ENCODE measurements around the gene CYP39A1.

CYP39A1 gene

DNA sequence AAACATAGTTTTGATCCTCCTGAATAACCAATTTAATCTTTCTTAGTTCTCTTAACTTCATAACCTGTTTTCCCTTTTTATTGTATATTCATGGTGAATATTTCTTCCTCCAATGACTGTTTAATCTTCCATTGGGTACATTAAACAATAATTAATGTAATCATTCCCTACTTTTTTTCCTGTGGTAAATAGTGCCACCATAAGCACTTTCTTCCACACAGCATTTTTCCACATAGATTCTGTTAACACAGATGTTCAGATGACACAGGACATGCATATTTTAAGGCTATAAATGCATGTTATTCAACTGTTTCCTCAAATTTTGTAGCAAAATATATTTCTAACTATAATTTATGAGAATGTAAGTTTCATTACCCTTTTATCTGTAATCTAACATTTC is 61.9 kb downstream of the CYP39A1 start:
- no peak for DNase-seq

DNA sequence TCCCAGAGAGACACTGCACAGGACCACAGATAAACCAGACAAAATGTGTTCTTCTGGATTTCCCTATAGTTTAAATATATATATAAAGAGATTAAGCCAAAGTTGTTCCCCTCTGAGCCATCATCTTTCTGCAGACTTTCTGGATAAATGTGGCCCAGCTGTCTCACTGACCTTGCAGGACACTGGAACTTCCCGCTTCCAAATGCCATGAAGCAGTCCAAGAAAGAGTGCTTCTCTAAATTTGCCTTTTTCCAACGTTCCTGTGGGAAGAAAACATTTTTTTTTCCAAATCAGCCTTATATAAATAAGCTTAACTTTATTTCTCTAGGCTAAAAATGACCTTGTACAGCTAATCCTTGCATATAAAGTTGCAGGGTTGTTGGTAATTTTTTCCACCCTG is 65.7 kb downstream of the CYP39A1 start:
- no peak for DNase-seq

DNA sequence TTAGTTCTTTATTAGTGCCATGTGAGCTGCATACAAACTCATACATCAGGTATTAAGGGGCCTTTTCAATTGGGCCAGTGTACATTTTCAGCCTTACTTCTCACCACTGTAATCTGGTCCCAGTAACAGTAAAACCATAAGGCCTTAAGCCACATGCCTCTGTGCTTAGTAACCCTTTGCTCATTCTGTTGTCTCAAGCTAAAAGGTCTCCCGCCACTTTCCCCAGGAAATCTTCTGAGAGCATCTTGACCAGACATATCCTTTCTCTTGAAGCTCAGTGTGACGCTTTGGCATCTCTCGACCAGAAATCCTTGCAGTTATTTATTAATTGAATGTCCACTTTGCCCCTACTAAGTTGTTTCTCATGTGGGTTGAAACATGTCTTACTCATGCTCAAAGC is 68.0 kb downstream of the CYP39A1 start:
- DNase-seq = no peak

DNA sequence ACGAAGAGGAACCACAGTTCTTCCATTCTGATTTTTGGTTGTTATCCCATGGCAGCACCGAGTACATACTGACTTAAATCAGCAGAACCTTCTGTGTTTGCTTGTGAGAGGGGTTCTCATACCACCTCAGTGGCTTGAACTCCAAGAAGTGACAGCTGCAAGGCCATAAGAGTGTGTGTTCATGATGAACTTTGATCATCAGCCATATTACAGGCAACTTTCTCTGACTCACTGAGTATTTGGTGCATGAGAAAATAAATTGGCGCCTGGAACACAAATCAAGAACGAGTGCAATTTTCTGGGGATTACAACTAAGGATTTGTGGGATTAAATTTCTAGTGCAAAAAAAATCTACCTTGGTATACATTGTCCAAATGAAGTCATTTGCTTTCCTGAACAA is 68.9 kb downstream of the CYP39A1 start:
- DNase-seq = no peak

DNA sequence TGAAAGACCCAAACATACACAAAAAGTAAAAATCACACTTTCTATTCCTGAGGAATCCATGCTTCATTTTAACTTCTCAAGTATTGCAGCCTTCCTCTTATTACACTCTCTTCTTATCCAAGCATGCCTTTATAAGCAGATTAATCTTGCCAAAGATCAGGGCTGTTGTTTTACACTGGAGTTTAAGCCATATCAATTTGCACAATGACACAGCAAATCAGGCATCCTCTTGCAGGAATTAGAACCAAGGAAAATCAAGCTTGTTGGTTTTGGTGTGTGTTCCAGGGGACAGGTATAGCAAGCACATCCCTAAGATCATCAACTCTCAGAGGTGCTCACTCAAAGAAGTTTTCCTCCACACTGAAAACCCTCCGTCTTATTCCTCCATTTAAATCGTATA is 69.5 kb downstream of the CYP39A1 start:
- no peak for DNase-seq

DNA sequence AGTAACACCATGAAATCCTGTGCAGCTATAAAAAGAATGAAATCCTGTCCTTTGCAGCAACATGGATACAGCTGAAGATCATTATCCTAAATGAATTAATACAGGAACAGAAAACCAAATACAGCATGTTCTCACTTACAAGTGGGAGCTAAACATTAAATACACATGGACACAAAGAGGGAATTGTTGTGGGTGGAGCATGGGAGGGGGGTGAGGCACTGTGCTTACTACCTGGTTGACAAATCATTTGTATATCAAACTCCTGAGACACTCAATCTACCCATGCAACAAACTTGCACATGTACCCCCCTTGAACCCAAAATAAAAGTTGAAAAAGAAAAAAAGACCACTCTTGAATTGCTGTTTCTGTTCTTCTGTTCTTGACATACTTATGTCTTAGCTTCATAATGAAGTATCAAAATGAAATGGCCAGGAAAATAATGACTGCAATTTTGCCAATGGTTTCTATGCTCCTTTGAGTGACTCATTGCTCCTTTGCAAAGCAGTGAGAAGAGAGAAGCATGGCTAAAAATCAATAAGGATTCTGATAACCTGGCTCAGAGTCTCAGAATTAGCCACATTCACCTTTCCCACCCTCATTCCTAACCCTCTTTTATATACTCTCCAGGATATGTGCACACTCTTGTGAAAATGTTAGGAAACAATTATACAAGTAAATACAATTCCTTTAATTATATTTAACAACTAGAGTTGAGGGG is 71.0 kb downstream of the CYP39A1 start:
- DNase-seq = no peak

DNA sequence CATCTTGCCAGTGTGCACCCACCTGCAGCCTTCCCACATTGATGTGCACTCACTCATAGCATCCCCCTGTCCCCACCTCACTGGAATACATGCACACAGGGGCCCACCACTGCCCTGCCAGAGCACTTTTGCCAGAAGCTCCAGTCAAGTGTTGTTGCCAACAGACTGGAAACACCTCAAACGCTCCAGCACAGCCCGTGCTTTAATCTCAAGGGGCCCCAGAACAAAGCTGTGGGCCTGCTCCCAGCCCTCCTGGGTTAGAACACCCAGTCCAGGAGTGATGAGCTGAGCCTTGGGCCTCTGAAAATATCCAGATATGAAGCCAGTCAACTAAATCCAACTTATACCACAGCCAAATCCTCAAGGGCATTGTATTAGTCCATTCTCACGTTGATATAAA is 77.1 kb downstream of the CYP39A1 start:
- no peak for DNase-seq

DNA sequence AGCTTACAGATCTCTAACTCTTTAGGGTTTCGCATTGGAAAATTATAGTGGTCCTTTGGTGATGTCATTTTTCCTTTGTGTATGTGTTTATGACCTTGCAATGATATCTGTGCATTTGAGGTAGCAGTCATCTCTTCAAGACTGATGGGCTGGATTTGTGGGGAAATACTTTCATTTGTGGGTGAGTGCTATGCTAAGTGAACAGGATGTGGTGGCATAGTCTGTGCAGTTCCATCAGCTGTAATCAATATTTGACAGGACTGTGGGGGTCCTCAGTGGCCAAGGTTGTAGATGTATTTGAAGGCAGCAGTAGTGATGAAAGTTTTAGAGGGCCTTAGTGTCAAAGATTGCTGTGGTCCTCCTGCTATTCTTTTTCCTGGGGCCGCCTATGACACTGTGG is 79.5 kb downstream of the CYP39A1 start:
- DNase-seq = no peak

DNA sequence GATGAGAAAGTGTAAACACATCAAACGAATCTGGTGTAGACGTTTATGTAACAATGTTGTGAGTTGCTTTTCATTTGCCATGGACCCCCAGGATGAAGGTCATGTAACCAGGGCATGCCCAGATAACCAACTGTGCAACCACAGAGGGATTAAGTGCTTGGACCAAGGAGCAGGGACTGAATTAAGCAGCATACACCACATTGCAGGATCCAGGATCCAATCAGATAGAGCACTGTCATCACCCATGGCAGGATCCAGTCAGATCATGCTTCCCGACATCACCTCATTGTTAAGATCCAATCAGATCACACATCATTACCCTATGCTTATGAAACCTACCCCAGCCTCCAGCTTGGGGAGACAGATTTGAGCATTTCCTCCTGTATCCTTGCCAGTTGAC is 87.1 kb downstream of the CYP39A1 start:
- no peak for DNase-seq

DNA sequence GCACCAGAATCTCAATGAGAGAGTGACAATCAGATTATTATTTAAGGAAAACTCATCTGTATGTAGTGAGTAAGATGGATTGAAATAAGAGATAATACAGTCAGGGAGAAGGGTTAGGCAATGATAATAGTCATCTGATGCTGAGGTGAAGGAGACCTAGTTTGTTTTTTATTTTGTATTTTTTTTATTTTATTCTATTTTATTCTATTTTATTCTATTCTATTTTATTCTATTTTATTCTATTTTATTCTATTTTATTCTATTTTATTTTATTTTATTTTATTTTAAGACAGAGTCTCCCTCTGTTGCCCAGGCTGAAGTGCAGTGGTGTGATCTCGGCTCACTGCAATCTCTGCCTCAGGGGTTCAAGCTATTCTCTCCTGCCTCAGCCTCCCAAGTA is 88.7 kb downstream of the CYP39A1 start:
- no peak for DNase-seq

DNA sequence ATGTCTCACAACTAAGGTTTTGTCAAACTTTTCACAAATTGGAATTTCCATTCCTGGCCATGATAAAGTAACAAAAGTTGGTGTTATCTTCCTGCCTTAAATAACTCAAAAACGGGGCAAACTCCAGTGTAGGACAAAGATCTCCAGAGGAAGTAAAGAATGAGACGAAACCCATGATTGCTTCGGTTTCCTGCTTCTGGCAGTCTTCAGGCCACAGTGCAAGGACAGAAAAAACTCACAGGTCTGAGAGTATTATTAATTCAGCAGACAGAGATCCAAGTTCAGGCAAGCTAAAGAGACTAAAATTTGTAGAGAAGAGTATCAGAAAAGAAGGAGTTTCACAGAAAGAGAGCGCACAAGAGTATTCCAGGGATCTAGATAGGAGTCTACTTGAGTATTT is 96.6 kb downstream of the CYP39A1 start:
- no peak for DNase-seq

DNA sequence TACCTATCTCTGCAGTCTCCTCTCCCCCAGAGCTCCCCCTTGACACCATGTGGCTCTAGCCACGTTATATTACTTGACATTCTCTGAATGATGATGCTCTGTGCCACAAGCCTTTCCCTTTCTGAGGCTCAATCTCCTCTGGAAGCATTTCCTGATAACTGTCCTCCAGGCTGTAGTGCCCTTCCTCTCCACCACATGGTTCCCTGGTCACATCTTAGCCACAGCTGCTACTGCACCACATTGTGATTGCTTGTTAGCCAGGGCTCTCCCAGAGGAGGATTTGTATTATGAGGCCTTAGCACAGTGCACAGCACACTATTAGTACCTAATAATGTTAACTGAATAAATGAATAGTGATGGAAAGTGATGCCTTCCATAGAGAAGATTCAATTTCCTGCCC is 97.5 kb downstream of the CYP39A1 start:
- DNase-seq = no peak

DNA sequence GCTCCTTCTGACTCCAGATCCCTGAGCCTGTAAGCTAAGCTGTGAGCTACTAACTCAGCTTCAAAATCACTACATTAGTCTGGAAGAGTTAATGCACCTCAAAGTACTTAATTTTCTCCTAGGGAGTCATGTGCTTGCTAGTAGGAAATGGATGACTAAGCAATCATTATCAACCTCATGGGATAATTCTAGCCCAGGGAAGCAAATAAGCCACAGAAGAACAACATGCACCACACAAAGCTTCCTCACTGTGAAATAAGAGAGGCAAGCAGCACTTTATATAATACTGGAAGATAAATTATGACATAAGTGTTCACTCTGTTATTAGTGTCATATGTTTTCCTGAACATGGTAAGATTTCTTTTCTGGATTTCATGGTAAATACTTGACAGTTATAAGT is 103.5 kb downstream of the CYP39A1 start:
- DNase-seq = no peak

DNA sequence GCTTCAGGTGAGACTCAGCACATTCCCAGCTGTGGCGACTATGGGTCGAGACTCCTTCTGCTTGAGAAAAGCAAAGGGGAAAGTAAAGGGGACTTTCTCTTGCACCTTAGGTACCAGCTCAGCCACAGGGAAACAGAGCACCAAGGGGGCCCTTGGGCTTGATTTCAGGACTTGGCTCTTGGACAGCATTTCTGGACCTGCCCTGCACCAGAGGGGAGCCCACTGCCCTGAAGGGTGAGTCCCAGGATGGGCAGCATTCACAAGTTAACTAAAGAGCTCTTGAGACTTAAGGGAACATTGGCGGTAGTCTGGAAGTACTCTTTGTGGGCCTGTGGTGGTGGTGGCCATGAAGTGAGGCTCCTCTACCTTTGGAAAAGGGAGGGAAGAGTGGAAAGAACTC is 111.1 kb downstream of the CYP39A1 start:
- no peak for DNase-seq

DNA sequence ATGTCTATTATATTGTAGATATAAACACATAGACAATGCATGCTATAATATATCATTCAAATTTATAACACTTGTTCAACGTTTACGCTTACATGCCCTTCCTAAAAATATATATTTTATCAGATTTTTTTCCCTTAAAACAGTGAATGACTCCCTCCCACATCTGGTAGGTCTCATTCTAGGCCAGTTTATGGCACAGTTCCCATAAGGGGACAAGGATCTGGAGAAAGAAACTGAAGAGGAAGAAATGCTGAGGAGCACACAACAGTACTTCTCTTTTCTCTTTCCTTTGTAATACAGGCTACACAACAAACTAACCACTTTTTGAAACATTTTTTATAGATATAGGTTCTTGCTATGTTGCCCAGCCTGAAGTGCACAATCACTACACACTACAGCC is 112.8 kb downstream of the CYP39A1 start:
- DNase-seq = no peak

DNA sequence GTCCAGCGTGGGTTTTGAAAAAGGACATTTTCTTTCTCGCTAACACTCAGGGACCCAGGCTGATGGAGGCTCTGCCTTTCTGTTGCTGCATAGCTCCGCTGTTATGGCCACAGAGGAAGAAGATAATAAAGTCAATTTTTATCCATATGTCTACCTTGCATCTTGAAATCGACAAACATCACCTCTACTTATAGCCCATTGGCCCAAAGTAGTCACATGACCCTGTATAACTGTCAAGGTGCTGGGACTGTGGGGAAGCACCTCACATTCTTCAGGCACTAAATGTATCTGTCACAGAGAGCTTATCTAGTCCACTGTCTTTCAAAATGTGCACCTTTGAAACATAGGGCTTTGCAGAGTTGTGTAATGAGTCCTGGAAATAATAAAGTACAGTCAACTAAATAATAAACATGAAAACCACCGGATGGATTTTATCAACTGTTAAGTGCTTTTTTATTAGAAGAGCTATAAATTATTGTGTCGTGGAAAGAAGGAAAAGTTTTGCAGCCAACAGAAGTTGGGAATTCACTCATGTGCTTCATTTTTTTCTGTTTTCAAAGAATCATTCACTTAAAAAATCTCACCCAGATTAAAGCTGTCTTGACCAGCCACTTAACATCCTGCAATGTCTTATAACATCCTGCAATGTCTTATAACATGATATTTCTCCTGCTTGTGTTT is 113.7 kb downstream of the CYP39A1 start:
- no peak for DNase-seq

DNA sequence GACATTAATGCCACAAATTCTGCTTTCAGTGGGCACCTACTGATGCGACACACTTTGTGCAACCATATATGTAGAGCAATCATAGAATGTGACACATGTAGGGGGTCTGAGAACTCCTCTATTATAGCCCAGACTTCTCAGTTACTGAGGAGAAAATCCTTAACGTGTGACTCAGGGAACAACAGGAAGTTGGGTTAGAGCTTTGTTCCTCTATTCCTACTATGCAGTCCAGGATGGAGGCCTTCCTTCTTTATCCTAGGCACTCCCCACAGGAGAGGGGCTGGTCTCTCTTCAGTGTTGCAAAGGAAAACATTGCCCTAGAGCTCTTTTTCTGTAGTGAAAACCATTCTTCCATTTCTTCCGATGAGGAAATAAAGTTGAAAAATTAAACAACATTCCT is 121.7 kb downstream of the CYP39A1 start:
- DNase-seq = no peak

DNA sequence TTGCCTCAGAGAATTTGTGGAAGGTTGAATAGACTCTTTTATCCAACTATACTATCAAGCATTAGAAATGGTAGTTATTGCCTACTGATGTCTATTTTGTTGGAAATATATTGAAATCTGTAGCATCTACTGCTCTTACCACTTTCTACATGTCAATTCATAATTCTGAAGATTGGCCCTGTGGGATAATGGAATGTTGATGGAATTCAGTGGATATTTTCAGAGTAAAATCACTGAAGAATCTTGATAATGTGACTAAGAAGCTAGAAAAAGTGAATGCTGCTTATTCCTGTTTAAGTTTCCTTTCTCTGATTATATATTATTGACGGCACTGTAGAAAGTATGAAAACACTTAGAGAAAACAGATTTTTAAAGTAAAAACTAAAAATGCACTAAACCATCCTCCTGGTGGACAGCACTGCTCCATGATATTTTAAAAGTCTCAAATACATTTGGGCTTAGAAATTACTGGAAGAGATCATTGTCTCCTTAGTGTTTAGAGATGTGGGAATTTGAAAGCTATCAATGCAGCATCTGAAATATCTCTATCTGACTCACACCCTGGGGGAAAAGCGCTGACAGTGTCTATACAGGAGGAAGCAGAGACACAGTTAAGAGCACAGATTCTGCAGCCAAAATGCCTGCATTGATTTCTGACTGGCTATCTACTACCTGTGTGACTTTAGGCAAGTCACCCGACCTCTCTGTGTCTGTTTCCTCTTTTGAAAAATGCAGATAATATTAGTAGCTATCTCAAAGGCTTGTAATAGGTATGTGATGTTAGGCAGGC is 123.5 kb downstream of the CYP39A1 start:
- DNase-seq = no peak

DNA sequence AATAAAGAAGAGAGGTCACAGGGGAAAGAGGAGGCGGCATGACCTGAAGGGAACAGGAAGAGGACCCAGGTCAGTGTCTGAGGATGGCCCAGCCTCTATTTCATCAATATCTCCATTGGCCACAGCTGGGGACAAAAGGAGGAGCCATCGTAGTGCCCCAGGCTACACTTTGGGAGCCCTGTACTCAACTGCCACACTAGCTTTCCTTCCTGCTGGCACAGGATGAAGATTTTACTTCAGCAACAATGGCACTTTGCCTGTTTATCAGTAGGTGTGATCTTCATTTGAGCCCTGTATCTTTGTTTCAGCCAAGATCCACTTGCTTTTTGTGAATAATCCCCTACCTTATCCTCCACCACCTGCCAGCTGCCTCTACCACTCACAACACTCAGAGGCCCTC is 126.0 kb downstream of the CYP39A1 start:
- no peak for DNase-seq

DNA sequence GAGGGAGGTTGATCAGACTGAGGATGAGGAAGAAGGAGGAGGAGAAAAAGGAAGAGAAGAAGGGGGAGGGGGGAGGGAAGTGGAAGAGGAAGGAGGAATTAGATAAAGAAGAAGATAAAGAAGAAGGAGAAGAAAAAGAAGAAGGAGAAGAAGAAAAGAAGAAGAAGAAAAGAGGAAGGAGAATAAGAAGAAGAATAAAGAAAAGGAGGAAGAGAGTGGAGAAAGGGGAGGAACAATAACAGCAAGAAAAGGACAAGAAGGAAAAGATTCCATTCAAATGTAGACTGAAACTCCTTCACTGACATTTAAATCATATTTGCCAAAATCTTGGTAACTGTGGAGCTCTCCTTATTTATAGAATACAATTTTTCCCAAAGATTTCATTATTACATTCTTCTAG is 127.0 kb downstream of the CYP39A1 start:
- no peak for DNase-seq

DNA sequence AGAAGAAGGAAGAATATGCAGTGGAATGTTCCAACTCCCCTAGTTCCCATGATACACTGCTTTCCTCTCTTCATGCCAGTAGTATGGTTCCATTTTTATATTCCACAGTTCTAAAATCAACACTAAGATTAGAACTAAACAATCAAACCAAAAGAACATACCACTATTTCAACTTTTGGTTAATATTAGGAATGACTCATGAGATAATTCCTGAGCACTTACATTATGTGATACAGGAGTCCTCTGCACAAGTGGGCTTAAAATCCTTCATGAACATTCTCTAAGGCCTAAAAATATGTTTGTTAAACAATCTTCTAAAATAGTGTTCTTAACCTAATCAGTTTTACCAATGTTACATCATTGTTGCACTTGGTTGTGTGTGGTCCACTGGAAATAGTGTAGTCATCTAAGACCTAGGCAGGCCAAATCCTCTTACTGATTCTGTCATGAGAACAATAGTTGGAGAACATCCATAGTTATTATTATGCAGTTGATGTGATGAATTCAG is 131.1 kb downstream of the CYP39A1 start:
- no peak for DNase-seq

DNA sequence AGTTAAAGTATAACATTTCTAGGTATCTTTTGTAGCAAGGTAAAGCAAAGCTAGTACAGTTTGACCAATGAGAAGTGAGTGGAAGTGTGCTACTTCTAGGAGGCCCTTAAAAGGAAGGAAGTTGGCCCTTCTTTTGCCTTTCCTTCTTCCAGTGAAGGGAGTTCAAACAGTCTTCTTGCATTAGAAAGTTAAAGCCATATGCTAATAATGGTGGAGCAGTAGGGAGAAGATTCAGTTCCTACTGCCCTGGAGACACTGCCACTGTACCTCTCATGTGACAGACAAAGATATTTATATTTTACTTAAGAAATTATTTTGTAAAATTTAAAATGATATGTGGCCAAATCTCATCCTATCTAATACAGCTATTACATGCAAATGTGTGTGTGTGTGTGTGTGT is 135.4 kb downstream of the CYP39A1 start:
- no peak for DNase-seq

DNA sequence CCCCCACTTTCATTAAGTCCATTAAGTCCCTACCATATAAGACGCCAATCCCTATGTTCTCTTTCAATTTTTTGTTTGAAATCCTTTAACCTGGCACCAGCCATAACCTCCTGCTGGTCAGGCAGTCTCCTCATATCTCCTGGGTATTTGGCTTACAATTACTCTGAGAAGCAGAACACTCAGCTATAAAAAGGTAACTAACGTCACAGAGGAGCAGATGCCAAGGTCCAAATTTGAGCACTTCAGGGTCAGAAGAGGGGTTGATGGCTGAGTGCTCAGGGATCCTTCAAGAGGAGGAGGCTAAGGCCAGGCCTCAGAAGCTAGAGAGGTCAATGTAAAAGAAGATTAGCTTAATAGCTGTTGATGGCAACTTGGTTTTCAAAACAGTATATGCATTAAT is 139.1 kb downstream of the CYP39A1 start:
- DNase-seq = no peak

DNA sequence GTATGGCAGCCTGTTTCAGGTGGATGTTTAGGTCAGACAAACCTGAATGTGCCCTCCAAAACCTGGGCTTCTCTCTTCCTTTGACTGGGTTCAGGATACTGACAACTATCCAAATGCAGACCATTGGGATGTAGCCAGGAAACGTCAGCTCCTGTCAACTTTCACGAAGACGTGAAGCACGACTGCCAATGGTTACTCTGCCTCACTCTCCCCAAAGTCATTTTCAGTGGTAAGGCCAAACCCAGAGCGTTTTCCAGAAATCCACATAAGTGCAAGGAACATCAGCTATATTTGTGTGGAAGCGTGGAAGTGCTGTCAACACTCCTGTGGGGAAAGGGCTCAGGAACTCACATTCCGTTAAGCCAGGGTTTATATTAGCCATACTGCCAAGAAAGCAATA is 141.3 kb downstream of the CYP39A1 start:
- DNase-seq = no peak
